ENCODE measurements around the gene FOXRED2. TPM values are rescaled to one million over a fixed set of nuclear protein-coding genes. Genes with fewer than 3 reads are reported as not detected.
A peak's percentile ranks its signal among the peaks of the same experiment; 100 is the strongest.

Gene FOXRED2
- total RNA-seq, 2 donors from 2014 or later: 28.3 to 33.3 TPM

- H3K27me3 ChIP-seq (ENCODE audit: control insufficient read depth, insufficient read depth, low read length, poor library complexity, severe bottlenecking): no peaks in the 10 kb centered on the region
- TF ChIP-seq CTCF (conservative IDR thresholded peaks at IDR 0.05): peak; percentile 44
- H3K4me1 ChIP-seq (ENCODE audit: control insufficient read depth, insufficient read depth, low read length): no peaks in the 10 kb centered on the region
- Mint-ChIP-seq H3K4me3 (no peak overlapping the region), H3K27me3 (ENCODE audit: insufficient read depth) (no peaks in the 10 kb centered on the region), H3K9me3 (no peaks in the 10 kb centered on the region), H3K4me1 (no peaks in the 10 kb centered on the region), H3K27ac (no peak overlapping the region), H3K36me3 (ENCODE audit: low read depth) (peaks cover 44% of the 10 kb centered on the region)
- no peaks in the 10 kb centered on the region for H3K9me3 ChIP-seq (ENCODE audit: control insufficient read depth, low read length)
- H3K36me3 ChIP-seq (ENCODE audit: control insufficient read depth, insufficient read depth, low read length): peaks cover 17% of the 10 kb centered on the region
- no peak overlapping the region for H3K27ac ChIP-seq (ENCODE audit: low read depth, low read length)
- H3K9ac ChIP-seq (ENCODE audit: extremely low read depth, low read length, poor library complexity, severe bottlenecking): no peak overlapping the region
- 92 to 97% methylated on average over 18 to 30 of the region's 30 CpGs for WGBS, 2 experiments (ENCODE audit: insufficient coverage in 1 of 2, insufficient read length in 1 of 2)
- no peak overlapping the region for H3K4me3 ChIP-seq (ENCODE audit: low read length)
- peak; percentile 58 for DNase-seq
Measured at GRCh38 chr22:36497910-36498665, 8.8 kb downstream of the FOXRED2 start.

- no peak for DNase-seq
- no peak overlapping the region for H3K4me3 Mint-ChIP-seq
- no peak overlapping the region for H3K9ac ChIP-seq (ENCODE audit: extremely low read depth, low read length, poor library complexity, severe bottlenecking)
- H3K4me1 ChIP-seq (ENCODE audit: control insufficient read depth, insufficient read depth, low read length): no peaks in the 10 kb centered on the region
- no peaks in the 10 kb centered on the region for H3K9me3 Mint-ChIP-seq
- WGBS, 2 experiments (ENCODE audit: insufficient coverage in 1 of 2, insufficient read length in 1 of 2): 93 to 94% methylated on average over 10 to 16 of the region's 16 CpGs
- no peaks in the 10 kb centered on the region for H3K9me3 ChIP-seq (ENCODE audit: control insufficient read depth, low read length)
- no peak overlapping the region for H3K27ac Mint-ChIP-seq
- H3K27me3 ChIP-seq (ENCODE audit: control insufficient read depth, insufficient read depth, low read length, poor library complexity, severe bottlenecking): no peaks in the 10 kb centered on the region
- peaks cover 44% of the 10 kb centered on the region for H3K36me3 ChIP-seq (ENCODE audit: control insufficient read depth, insufficient read depth, low read length)
- no peak overlapping the region for H3K27ac ChIP-seq (ENCODE audit: low read depth, low read length)
- TF ChIP-seq CTCF (conservative IDR thresholded peaks at IDR 0.05): no peak
- H3K36me3 Mint-ChIP-seq (ENCODE audit: low read depth): peaks cover 62% of the 10 kb centered on the region
- no peaks in the 10 kb centered on the region for H3K4me1 Mint-ChIP-seq
- H3K27me3 Mint-ChIP-seq (ENCODE audit: insufficient read depth): no peaks in the 10 kb centered on the region
- no peak overlapping the region for H3K4me3 ChIP-seq (ENCODE audit: low read length)
Measured at GRCh38 chr22:36493690-36494110, 13.1 kb downstream of the FOXRED2 start.

- no peak for DNase-seq
- Mint-ChIP-seq H3K9me3 (peaks cover 3% of the 10 kb centered on the region), H3K4me1 (no peaks in the 10 kb centered on the region), H3K27ac (no peak overlapping the region), H3K36me3 (ENCODE audit: low read depth) (peaks cover 57% of the 10 kb centered on the region), H3K4me3 (no peak overlapping the region), H3K27me3 (ENCODE audit: insufficient read depth) (no peaks in the 10 kb centered on the region)
- TF ChIP-seq CTCF (conservative IDR thresholded peaks at IDR 0.05): no peak
- Histone ChIP-seq H3K27ac (ENCODE audit: low read depth, low read length) (no peak overlapping the region), H3K4me3 (ENCODE audit: low read length) (no peak overlapping the region), H3K4me1 (ENCODE audit: control insufficient read depth, insufficient read depth, low read length) (no peaks in the 10 kb centered on the region), H3K9ac (ENCODE audit: extremely low read depth, low read length, poor library complexity, severe bottlenecking) (no peak overlapping the region), H3K9me3 (ENCODE audit: control insufficient read depth, low read length) (peaks cover 10% of the 10 kb centered on the region), H3K27me3 (ENCODE audit: control insufficient read depth, insufficient read depth, low read length, poor library complexity, severe bottlenecking) (no peaks in the 10 kb centered on the region), H3K36me3 (ENCODE audit: control insufficient read depth, insufficient read depth, low read length) (peaks cover 37% of the 10 kb centered on the region)
- 91 to 94% methylated on average over 4 to 5 of the region's 5 CpGs for WGBS, 2 experiments (ENCODE audit: insufficient coverage in 1 of 2, insufficient read length in 1 of 2)
Measured at GRCh38 chr22:36492109-36492508, 14.7 kb downstream of the FOXRED2 start.
